ENCODE measurements around the gene DIP2C. TPM values are rescaled to one million over a fixed set of nuclear protein-coding genes. Genes with fewer than 3 reads are reported as not detected.

The DIP2C gene
- total RNA-seq, 1 experiment from 2014 or later, result 11.0 TPM

GRCh38 chr10:359762-360161 is 329.7 kb downstream of the DIP2C start:
- CTCF ChIA-PET, result no interaction called here
- peaks cover 15% of the 10 kb centered on the region for H3K36me3 Mint-ChIP-seq (ENCODE audit: insufficient read depth, unreplicated experiment)
- no TSS peak for BruUV-seq (replicated peaks)
- intact Hi-C loops (cut with micrococcal nuclease; ENCODE audit: unreplicated experiment), result no loop called here
- no peak for TF ChIP-seq CTCF (IDR thresholded peaks at IDR 0.05; ENCODE audit: unreplicated experiment)
- H3K4me1 Mint-ChIP-seq (ENCODE audit: low read depth, unreplicated experiment), result no peaks in the 10 kb centered on the region
- H3K4me3 Mint-ChIP-seq (ENCODE audit: low read depth, unreplicated experiment), result no peak overlapping the region
- H3K9me3 Mint-ChIP-seq (ENCODE audit: low read depth, unreplicated experiment), result no peaks in the 10 kb centered on the region
- no peak overlapping the region for H3K27ac Mint-ChIP-seq (ENCODE audit: unreplicated experiment)
- no peak for DNase-seq
- no peaks in the 10 kb centered on the region for H3K27me3 Mint-ChIP-seq (ENCODE audit: unreplicated experiment)

- no peak for DNase-seq
- intact Hi-C loops (cut with micrococcal nuclease; ENCODE audit: unreplicated experiment), result no loop called here
- H3K27ac Mint-ChIP-seq (ENCODE audit: unreplicated experiment), result no peak overlapping the region
- H3K4me3 Mint-ChIP-seq (ENCODE audit: low read depth, unreplicated experiment), result no peak overlapping the region
- TF ChIP-seq CTCF (IDR thresholded peaks at IDR 0.05; ENCODE audit: unreplicated experiment), result no peak
- H3K9me3 Mint-ChIP-seq (ENCODE audit: low read depth, unreplicated experiment), result no peaks in the 10 kb centered on the region
- no peaks in the 10 kb centered on the region for H3K4me1 Mint-ChIP-seq (ENCODE audit: low read depth, unreplicated experiment)
- H3K27me3 Mint-ChIP-seq (ENCODE audit: unreplicated experiment), result no peaks in the 10 kb centered on the region
- CTCF ChIA-PET, result no interaction called here
- H3K36me3 Mint-ChIP-seq (ENCODE audit: insufficient read depth, unreplicated experiment), result peaks cover 15% of the 10 kb centered on the region
- BruUV-seq (replicated peaks), result no TSS peak
Observed at GRCh38 chr10:359093-359492, 330.4 kb downstream of the DIP2C start.

- no TSS peak for BruUV-seq (replicated peaks)
- DNase-seq, result no peak
- no peak overlapping the region for H3K4me3 Mint-ChIP-seq (ENCODE audit: low read depth, unreplicated experiment)
- no peak overlapping the region for H3K27ac Mint-ChIP-seq (ENCODE audit: unreplicated experiment)
- CTCF ChIA-PET, result no interaction called here
- intact Hi-C loops (cut with micrococcal nuclease; ENCODE audit: unreplicated experiment), result no loop called here
- peaks cover 9% of the 10 kb centered on the region for H3K36me3 Mint-ChIP-seq (ENCODE audit: insufficient read depth, unreplicated experiment)
- H3K27me3 Mint-ChIP-seq (ENCODE audit: unreplicated experiment), result no peaks in the 10 kb centered on the region
- no peaks in the 10 kb centered on the region for H3K4me1 Mint-ChIP-seq (ENCODE audit: low read depth, unreplicated experiment)
- H3K9me3 Mint-ChIP-seq (ENCODE audit: low read depth, unreplicated experiment), result no peaks in the 10 kb centered on the region
- TF ChIP-seq CTCF (IDR thresholded peaks at IDR 0.05; ENCODE audit: unreplicated experiment), result no peak
Observed at GRCh38 chr10:357201-357950, 332.1 kb downstream of the DIP2C start.

- Mint-ChIP-seq H3K4me3 (ENCODE audit: low read depth, unreplicated experiment) (no peak overlapping the region), H3K4me1 (ENCODE audit: low read depth, unreplicated experiment) (no peaks in the 10 kb centered on the region), H3K27me3 (ENCODE audit: unreplicated experiment) (no peaks in the 10 kb centered on the region), H3K27ac (ENCODE audit: unreplicated experiment) (no peak overlapping the region), H3K9me3 (ENCODE audit: low read depth, unreplicated experiment) (no peaks in the 10 kb centered on the region), H3K36me3 (ENCODE audit: insufficient read depth, unreplicated experiment) (peaks cover 9% of the 10 kb centered on the region)
- no peak for DNase-seq
- no peak for TF ChIP-seq CTCF (IDR thresholded peaks at IDR 0.05; ENCODE audit: unreplicated experiment)
- intact Hi-C loops (cut with micrococcal nuclease; ENCODE audit: unreplicated experiment), result no loop called here
- CTCF ChIA-PET, result no interaction called here
- no TSS peak for BruUV-seq (replicated peaks)
Observed at GRCh38 chr10:356452-356851, 333.0 kb downstream of the DIP2C start.

All from Calu3 (cell line).